HG03575 (cell line): ENCODE data around the gene SPTBN4.
"Not testable (repeated sequence)": the region's sequence is repeated elsewhere in the genome, so short reads cannot be mapped to it uniquely, and the experiment has no call there.

Experiments
- ATAC-seq: cut with Tn5 transposase; IDR thresholded peaks from one replicate; pipeline ENCODE4 v1.9.1; 2021; ENCODE audit not compliant: unreplicated experiment, insufficient number of reproducible peaks, low FRiP score; ENCODE audit errors: extremely low read depth

SPTBN4 gene

DNA sequence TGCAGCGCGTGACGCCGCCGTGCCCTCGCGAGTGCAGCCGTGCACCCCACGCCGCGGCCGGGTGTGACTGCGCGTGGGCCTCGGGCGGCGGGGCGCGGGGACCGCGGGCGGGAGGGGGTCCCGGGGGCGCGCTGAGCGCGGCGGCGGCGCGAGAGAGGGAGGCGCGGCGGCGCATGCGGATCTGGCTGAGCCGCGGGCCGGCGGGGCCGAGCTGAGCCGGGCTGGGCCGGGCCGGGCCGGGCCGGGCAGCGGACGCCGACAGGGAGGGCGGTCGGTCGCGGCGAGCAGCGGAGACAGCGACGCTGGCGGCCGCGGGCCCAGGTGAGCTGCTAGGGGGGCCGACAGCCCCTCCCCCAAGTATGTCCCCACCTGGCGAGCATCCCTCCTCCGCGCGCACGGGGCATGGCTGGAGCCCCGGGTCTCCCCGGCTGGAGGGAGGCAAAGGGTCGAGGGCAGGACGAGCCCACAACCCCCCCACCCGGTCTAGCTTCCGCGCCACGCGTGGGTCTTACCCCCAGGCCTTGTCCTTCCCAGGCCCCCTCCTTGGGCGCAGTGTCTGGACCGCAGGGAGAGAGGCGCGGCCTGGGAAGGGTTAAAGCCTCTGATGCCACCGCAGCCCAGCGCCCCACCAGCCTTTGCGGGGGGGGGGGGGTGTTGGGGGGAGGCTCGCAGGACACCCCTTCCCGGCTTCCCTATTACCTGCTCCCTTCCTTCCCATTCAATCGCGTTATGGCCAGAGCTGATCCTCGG, at the start of gene SPTBN4:
SPTBN4 (plus strand) TSS at position 17 of the 750 bp plus-strand sequence. CDS start 5,621 bp downstream, outside the sequence.
- ATAC-seq: no peak

DNA sequence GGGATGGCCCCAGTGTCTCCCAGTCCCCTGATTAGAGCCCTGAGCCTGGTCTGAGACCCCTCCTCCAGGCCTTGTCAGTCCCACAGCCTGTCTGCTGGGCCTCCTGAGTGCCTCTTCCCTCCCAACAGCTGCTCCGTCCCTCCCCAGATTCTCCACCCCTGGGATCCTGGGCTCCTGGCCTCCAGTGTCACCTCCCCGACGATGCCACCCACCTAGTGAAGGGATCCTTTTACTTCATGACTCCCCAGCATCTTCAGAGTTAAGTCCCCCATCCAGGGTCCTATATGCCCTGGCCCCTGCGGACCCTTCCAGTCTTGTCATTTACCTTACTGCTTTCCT, 49.2 kb upstream of the SPTBN4 start:
- no peak for ATAC-seq

DNA sequence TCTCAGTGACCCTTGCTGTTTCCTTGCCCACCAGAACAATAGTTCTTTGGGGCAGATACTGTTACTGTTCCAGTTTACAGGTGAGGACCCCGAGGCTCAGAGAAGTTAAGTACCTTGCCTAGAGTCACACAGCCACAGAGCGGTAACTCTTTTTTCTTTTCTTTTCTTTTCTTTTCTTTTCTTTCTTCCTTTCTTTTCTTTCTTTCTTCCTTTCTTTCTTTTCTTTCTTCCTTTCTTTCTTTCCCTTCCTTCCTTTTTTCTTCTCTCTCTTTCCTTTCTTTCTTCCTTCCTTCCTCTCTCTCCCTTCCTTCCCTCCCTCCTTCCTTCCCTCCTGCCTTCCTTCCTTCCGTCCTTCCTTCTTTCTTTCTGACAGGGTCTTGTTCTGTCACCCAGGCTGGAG, 48.8 kb upstream of the SPTBN4 start:
- ATAC-seq: no peak

DNA sequence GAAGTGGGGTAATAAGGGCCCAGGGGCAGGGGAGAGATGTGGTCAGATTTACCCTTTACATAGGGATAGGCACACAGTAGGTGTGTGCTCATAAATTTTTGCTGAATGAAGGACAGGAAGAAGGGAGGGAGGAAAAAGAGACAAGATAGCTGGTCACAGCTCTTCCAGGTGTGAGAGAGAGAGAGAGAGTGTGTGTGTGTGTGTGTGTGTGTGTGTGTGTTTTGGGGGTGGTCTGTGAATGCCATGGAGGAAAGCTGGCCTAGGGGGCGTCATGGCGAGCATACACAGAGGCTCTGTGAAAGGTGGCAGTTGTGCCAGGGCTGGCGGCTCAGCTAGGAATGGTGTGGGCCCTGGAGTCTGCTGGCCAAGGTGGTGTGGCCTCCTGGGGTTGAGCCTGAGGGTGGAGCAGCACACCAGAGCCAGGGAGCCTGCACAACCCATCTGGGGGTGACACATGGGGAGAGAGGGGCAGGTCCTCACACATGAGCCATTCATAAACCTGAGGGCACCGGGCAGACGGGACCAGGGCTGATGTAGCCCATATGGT, 47.7 kb upstream of the SPTBN4 start:
- ATAC-seq: no peak

DNA sequence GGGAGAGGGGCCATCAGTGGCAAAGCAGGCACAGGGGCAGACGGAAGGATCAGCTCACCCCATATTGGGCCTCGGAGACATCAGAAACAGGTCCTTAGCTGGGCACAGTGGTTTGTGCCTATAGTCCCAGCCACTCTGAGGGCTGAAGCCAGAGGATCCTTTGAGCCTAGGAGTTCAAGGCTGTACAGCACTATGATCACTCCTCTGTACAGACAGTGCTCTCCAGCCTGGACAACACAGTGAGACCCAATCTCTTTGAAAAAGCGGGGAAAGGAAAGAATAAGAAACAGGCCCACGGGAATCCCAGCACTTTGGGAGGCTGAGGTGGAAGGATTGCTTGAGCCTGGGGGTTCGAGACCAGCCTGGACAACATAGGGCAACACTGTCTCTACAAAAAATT, 47.0 kb upstream of the SPTBN4 start:
- ATAC-seq: no peak

DNA sequence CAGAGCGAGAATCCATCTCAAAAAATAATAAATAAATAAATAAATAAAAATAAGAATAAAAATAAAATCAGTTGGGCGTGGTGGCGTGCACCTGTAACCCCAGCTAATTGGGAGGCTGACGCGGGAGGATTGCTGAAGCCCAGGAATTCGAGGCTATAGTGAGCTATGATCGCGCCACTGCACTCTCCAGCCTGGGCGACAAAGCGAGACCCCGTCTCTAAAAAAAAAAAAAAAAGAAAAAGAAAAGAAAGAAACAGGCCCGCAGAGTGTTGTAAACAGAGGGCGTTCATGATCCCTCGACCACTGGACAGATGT, 46.4 kb upstream of the SPTBN4 start:
- ATAC-seq: no peak

DNA sequence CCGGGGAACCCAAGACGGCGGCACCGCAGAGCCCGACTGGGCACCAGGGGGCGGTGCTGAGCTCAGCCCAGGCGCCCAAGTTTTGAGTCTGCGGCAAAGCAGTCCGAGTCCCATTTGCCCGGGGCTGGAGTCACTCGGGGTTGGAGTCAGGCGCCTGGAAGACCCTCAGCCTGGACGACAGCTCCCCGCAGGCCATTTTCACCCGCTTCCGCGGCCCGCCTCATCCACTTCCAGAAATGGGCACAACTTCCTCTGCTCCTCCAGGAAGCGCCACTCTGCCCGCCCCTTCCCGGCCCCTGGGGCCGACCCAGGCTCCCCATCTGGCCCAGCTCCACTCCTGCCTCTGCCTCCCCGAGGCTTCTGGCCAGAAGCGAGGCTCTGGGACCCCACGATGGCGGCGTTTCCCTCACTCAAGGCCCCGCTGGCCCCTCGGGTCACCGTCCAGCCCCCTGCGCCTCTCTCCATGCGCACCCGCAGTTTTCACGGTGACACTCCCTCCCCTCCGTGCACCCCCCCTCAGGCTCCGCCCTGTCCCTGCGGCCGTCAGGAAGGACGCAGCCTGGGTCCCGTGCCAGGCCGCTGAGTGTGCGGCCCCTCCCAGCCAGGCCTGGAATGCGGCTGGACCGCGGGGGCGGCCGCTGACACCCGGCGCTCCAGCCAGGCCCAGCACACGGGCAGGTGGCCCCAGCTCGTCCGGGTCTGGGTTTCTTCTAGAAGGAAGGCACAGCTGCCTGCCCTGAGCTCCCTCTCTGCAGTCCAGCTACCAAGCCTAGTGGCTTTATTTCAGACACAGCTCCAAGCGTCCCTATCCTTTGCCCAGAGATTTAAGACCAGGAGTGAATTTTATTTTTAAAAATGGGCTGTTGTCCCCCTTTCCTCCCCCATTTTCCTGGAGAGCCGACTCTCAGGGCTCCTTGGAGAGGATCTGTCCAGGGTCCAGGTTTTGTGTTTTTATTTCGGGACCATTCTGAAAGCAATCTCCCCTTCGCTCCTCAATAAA, 45.7 kb upstream of the SPTBN4 start:
- ATAC-seq: no peak

DNA sequence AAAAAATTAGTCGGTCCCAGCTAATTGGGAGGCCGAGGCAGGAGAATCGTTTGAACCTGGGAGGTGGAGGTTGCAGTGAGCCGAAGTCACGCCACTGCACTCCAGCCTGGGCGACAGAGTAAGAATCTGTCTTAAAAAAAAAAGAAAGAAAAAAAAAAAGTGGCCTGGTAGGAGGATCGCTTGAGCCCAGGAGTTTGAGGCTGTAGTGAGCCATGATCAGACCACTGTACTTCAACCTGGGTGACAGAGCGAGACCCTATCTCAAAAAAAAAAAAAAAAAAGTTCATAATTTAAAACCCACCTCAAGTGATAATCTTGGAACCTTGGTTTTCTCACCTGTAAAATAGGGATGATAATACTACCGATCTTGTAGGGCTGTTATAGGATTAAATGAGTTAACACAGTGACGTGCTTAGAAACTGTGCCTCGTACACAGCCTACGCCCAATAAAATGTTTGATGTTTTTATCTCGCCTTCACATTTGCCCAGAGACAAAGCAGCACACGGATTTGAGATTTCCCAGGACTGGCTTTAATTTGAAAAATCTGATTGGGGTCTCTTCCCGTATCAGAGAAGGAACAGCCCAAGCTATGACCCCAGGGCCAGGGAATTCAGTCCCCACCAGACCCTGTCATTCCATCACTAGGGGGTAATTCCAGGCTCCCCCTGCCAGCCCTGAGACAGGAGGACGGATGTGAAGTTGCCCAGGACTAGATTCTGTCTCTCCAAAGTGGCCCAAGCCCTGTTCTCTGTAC, 44.6 kb upstream of the SPTBN4 start:
- ATAC-seq: no peak

DNA sequence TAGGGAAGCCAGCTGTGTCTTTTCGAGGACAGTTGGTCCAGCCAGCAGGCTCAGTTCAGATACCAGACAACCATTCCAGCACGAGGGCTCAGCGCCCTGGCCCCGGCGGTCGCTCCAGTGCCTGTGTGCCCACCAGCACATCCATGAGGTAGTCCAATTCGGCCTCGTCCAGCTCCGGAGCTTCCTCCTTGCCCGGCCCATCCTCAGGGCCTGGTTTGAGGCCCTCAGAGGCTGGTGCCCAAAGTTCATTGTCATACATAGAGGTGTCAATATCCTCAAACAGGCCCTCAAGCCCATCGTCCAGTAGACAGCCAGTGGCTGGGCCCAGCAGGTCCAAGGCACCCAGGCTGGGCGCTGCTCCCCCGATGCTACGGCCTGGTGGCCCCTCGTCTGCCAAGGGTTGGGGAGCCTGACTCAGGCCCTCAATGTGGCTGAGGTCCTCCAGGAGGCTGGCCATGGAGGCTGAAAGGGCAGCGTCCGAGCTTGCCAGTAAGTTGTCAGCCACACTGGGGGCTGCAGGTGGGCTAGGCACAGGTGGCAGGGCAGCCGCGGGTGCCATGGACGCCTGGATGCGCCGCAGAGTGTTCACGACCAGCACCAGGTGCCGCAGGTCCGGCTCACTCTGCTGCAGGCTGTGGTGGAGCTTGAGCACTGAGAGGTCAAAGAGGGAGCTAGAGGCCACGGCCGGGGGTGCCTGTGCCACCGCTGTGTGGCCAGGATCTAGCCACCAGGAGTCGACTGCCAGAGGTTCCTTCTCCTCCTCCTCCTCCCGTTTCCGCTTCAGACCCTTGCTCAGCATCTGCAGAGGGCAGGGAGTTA, 43.8 kb upstream of the SPTBN4 start:
- no peak for ATAC-seq

DNA sequence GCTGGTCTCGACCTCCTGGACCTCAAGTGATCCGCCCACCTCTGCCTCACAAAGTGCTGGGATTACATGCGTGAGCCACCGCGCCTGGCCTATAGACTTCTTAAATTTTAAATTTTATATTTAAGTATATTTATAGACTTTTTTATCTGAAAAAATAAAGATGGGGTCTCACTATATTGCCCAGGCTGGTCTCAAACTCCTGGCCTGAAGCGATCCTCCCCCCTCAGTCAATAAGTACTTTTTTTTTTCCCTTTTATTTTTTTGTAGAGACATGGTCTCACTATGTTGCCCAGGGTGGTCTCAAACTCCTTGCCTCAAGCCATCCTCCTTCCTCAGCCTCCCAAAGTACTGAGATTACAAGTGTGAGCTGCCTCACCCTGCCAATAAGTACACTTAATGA, 42.9 kb upstream of the SPTBN4 start:
- ATAC-seq: no peak

DNA sequence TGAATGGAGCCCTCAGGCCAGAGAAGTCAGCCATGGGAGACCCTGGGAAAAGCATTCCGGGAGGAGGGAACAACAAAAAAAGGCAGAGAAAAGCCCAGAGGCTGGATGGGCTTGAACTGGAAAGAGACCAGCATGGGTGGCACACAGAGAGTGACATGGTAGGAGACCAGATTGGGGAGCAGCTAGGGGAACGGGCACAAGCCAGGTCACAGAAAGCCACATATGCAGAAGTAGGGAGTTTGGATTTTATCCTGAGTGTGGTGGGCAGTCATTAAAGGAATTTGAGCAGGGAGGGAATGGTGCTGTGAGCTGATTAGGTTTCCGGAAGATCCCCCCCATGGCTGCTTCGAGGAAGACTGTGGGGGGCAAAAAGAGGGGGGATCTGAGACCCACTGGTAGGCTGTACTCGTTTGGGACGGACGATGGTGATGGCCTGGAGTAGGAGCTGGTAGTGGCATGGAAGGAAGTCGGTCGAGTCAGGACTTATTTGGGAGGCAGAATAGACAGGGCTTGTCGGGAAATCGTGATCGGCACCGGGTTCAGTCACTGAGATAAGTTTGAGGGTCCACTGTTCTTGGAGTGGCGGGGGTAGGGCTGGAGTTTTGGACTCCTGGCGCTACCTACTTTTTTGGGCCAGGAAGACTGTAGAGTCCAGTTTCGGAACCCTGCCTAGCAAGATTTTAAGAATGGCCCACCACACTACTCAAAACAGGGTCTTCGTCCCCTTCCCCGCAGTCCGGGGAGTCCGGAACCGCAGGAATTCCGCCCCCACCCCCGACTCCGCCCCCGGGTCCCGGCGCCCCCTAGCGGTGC, 42.0 kb upstream of the SPTBN4 start:
- no peak for ATAC-seq

DNA sequence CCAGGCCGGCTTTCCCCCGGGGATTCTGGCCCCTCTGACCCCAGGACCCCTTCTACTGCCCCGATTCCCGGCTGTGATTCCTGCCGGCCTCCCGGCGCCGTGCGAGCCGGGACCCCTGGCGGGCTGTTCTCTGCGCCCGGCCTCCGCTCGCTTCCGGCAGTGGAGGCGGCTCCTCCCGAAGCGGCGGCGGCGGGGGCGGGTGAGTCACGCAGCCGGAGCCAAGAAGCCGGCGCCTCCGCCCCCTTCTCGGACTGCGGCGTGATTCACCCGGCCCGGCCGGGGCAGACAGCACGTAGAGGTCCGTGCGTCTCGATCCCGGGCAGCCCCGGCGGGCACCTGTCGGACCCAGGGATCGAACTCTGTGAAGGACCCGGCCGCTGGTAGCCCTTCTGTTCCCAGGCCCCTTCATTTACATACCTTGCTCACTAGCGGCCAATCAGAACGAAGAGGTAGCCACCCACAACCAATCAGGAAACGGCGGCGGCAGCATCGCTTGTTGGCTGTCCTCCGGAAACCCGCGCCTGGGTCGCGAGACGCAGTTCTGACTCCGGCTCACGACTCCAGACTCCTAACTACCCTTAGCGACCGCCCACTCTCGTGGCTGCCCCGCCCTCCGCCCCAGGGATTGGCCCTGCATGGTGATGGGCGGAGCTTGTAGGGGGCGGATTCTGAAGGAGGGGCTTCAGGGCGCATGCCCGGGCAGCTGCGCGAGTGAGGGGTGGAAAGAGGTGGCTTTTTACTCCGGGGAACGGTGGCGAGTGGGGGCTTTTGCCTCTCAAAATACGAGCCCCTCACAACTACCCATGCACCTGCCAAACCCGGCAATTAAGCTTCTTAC, 41.1 kb upstream of the SPTBN4 start, which contains the start of gene SERTAD1:
SERTAD1 (minus strand) TSS at position 543 of the 838 bp plus-strand sequence. CDS start 2,446 bp downstream, outside the sequence.
- no peak for ATAC-seq

DNA sequence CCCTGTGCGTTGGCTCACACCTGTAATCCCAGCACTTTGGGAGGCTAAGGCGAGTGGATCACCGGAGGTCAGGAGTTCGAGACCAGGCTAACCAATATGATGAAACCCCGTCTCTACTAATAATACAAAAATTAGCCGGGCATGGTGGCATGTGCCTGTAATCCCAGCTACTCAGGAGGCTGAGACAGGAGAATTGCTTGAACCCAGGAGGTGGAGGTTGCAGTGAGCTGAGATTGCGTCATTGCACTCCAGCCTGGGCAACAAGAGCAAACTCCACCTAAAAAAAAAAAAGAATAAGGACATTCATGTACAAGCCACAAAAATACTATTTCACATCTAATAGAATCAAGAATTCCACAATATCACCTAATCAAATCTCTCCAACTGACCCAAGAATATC, 38.6 kb upstream of the SPTBN4 start:
- ATAC-seq: not testable (repeated sequence)

DNA sequence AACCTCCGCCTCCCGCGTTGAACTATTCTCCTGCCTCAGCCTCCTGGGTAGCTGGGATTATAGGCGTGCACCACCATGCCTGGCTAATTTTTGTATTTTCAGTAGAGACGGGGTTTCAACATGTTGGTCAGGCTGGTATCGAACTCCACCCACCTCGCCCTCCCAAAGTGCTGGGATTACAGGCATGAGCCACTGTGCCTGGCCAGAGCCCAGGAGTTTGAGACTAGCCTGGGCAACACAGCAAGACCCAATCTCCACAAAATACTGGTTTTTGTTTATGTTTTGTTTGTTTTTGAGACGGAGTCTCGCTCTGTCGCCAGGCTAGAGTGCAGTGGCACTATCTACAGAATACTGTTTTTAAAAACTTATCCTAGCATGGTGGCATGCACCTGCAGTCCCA, 36.6 kb upstream of the SPTBN4 start:
- not testable (repeated sequence) for ATAC-seq

DNA sequence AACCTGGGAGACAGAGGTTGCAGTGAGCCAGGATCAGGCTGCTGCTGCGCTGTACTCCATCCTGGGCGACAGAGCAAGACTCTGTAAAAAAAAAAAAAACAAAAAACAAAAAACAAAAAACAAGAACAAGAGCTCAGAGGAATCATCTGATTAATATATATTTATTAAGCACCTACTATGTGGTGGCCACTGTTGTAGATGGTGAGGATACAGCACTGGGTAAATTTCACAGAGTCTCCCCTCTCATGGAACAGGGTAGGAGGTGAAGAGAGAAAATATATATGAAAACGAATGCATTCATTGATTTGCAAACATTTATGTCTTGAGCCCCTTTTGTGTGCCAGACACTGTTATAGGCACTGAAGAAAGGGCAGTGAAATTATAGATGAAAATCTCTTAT, 35.1 kb upstream of the SPTBN4 start:
- no peak for ATAC-seq

DNA sequence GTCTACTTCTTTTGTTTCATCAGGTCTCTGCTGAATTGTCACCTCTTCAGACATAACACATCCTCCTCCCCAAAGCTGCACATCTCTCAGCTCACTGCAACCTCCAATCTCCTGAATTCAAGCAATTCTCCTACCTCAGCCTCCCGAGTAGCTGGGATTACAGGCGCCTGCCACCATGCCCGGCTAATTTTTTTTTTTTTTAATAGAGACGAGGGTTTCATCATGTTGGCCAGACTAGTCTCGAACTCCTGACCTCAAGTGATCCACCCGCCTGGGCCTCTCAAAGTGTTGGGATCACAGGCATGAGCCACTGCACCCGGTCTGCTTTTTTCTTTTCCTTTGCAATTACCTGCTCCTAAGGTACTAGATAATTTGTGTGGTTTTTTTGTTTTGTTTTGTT, 34.0 kb upstream of the SPTBN4 start:
- ATAC-seq: not testable (repeated sequence)
